VCaP (cell line): ENCODE measurements around the gene PCDH10.

Source experiments
- H3K27ac ChIP-seq: fragments of 450-650 bp; 2 replicates; pipeline ENCODE4 v1.5.1; 2017
- TF ChIP-seq, protein P1 (sequence below): fragments of 450-650 bp; conservative IDR thresholded peaks from 2 replicates; pipeline ENCODE4 v1.5.1; 2017; ENCODE audit warnings: mild to moderate bottlenecking, moderate library complexity

Gene PCDH10, protein sequence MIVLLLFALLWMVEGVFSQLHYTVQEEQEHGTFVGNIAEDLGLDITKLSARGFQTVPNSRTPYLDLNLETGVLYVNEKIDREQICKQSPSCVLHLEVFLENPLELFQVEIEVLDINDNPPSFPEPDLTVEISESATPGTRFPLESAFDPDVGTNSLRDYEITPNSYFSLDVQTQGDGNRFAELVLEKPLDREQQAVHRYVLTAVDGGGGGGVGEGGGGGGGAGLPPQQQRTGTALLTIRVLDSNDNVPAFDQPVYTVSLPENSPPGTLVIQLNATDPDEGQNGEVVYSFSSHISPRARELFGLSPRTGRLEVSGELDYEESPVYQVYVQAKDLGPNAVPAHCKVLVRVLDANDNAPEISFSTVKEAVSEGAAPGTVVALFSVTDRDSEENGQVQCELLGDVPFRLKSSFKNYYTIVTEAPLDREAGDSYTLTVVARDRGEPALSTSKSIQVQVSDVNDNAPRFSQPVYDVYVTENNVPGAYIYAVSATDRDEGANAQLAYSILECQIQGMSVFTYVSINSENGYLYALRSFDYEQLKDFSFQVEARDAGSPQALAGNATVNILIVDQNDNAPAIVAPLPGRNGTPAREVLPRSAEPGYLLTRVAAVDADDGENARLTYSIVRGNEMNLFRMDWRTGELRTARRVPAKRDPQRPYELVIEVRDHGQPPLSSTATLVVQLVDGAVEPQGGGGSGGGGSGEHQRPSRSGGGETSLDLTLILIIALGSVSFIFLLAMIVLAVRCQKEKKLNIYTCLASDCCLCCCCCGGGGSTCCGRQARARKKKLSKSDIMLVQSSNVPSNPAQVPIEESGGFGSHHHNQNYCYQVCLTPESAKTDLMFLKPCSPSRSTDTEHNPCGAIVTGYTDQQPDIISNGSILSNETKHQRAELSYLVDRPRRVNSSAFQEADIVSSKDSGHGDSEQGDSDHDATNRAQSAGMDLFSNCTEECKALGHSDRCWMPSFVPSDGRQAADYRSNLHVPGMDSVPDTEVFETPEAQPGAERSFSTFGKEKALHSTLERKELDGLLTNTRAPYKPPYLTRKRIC

DNA sequence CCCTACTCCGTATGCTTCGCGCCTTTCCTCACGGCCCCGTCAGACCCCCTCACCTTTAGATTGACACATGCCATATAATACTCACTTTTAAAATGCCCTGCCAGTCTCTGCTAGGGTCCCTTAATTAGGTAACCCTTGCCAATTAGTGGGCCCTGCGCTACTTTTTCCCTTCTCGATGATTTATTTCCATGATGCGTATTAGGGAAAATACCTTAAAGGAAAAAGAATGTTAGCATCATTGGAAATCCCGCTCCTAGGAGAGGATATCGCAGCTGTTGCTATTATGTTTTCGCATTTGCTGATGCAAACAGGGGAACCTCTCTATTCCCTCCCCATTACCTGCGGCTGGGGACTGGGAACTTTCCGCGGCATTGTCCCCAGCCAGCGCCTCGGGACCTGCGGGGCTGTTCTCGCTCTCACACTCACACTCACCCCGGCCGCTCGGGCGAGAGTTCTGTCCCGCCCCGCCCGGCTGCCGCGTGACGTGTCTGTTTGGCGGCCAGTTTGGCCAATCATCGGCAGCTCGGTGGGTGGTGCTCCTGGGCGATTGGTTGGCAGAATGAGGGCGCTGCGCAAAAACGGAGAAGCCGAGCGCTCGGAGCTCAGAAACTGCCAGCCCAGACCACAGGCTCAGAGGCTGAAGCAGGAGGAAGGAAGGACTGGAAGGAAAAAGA, at the start of gene PCDH10:
Gene PCDH10, plus strand, starts transcription at position 605 of the 674 bp plus-strand sequence. CDS start 847 bp downstream, outside the sequence.
- TF ChIP-seq, protein P1, sequence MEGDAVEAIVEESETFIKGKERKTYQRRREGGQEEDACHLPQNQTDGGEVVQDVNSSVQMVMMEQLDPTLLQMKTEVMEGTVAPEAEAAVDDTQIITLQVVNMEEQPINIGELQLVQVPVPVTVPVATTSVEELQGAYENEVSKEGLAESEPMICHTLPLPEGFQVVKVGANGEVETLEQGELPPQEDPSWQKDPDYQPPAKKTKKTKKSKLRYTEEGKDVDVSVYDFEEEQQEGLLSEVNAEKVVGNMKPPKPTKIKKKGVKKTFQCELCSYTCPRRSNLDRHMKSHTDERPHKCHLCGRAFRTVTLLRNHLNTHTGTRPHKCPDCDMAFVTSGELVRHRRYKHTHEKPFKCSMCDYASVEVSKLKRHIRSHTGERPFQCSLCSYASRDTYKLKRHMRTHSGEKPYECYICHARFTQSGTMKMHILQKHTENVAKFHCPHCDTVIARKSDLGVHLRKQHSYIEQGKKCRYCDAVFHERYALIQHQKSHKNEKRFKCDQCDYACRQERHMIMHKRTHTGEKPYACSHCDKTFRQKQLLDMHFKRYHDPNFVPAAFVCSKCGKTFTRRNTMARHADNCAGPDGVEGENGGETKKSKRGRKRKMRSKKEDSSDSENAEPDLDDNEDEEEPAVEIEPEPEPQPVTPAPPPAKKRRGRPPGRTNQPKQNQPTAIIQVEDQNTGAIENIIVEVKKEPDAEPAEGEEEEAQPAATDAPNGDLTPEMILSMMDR, result no peak
- H3K27ac ChIP-seq, result no peak within 1 kb of the TSS

DNA sequence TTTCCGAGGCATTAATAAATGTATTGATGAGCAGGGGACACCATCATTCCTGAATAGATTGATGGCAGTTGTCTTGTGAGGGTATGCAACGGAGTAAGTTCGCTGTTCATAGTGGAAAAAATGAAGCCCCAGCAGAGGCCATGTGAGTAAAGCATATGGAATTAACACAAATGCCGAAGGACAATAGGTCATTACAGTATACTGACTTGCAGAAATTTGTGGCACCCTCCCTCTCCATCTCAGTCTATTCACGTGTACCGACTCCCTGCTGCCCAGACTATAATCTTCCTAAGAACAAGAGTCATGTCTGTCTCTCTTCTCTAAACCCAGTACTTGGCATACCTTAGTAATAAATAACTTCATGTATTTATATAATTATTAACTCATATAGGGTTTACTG, 47.1 kb upstream of the PCDH10 start:
- TF ChIP-seq, protein P1, result no peak
- no peak overlapping the region for H3K27ac ChIP-seq

DNA sequence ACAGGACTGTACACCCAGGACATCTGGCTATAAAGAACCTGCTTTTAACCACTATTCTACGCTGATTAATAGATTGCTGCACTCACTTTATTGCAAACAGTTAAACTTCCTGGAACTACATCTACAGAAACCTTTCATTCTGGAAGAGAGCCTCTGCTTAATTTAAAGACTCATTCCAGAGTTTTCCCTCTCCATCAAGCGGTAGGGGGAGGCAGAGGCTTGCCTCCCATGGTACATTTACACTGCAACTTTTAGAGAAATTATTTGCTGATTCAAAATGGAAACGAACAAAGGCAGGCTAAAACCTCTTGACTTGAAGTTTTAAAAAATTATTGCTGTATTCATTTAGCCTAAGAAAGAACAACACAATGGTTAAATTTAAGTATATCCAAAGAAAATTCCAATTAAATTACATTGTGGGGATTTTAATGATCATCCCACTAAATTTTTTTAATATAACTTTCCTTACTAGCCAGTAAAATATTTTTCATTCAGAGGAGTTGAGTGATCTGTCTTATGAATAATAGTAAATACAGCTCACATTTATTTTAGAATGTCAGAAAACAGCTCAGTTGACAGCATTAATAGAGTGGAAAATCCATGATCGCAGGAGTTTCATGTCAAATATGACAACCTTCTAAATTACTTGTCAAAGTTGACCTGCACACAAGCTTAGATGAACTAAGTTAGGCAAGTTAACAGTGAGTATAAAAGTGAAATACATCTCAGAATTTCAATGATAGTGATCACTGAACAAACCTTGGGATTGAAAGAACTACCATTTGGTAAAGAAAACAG, 46.3 kb upstream of the PCDH10 start:
- no peak overlapping the region for H3K27ac ChIP-seq
- TF ChIP-seq, protein P1, result no peak

DNA sequence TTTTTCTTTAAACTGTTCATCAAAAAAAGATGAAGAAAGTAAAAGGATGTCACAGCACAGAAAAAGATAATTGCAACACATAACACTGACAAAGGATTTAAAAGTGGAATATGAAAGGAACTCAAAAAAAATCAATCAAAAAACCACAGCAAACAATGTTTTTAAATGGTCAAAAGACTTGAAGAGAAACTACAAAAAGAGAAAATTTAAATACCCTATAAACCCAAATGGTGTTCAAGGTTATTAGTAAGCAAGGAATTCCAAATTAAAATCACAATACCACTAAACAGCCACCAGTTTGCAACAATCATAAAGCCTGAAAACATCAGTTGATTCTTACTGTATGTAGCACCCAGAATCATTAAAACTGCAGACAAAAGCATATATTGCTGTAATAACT, 36.5 kb upstream of the PCDH10 start:
- TF ChIP-seq, protein P1, result no peak
- H3K27ac ChIP-seq, result no peak overlapping the region

DNA sequence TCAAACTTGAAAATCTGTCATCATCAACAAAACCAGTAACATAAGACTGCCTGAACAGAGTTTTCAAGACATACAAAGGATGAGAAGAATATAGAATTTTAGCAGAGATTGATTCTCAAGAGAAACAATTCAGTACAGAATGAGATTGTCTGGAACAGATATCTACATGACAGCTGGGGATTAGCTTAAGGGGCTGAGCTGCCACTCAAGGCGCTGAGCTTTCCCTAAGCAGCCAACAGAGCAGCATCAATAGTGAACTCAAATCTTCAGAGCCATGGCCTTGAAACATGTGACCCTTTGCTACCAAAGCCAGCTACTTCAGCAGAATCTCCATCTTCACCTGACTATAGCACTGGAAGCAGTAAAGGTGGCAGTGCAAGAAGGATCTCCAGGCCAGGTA, 24.3 kb upstream of the PCDH10 start:
- TF ChIP-seq, protein P1, result no peak
- no peak overlapping the region for H3K27ac ChIP-seq

DNA sequence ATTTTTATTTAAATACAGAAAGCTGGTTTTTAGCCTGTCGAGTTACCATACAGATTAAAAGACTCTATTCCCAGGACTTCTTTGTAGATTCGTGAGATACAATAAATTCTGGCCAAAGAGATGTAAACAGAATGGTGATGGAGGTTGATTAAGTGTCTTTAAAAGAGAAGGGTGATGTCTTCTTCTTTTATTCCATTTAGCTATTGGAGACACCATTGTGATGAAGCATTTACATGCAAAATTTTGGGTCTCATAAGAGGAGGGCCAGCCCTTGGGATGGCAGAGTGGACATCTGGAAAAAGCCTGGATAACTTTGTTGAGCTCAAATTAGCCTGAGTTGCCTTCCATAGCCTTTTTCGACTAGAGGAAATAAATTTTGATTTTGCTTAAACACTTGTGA, 21.6 kb upstream of the PCDH10 start:
- TF ChIP-seq, protein P1, result no peak
- no peak overlapping the region for H3K27ac ChIP-seq
